Activated T-cell treated with anti-CD3 and anti-CD28 coated beads, Interleukin-2, amount 50 U/mL, for 72 hours (primary cell): Measurements from ENCODE around the gene C16orf90. TPM values are rescaled to one million over a fixed set of nuclear protein-coding genes. Genes with fewer than 3 reads are reported as not detected.
"Not testable (repeated sequence)": the region's sequence is repeated elsewhere in the genome, so short reads cannot be mapped to it uniquely, and the experiment has no call there.

ENCODE experiments used
- ATAC-seq, 2 donors: fragments of 150-1000 bp; cut with Tn5 transposase; replicated peaks in 1 of 2; 2 replicates each; pipeline ENCODE4 v1.10.0; 2021; ENCODE audit warnings: moderate library complexity in 2 of 2, mild to moderate bottlenecking in 1 of 2
- DNase-seq, 2 donors: peaks; one replicate each; pipeline ENCODE4 v3.0.0; 2021 to 2022; ENCODE audit warnings: mixed read lengths in 1 of 2
- H3K27ac Mint-ChIP-seq: one replicate; pipeline ENCODE4 v1.8.0; 2022; ENCODE audit warnings: mild to moderate bottlenecking, moderate library complexity, mixed read lengths
- H3K27me3 Mint-ChIP-seq: one replicate; pipeline ENCODE4 v1.8.0; 2022; ENCODE audit warnings: low read depth, mixed read lengths
- H3K36me3 Mint-ChIP-seq, 2 donors: one replicate each; pipeline ENCODE4 v1.8.0; 2022; ENCODE audit warnings: mixed read lengths in 2 of 2, mild to moderate bottlenecking in 1 of 2; ENCODE audit not compliant: insufficient read depth in 2 of 2
- H3K4me1 Mint-ChIP-seq: one replicate; pipeline ENCODE4 v1.8.0; 2022; ENCODE audit warnings: low read depth, mixed read lengths
- H3K4me3 Mint-ChIP-seq, 2 donors: one replicate each; pipeline ENCODE4 v1.8.0; 2022; ENCODE audit warnings: mild to moderate bottlenecking in 2 of 2, mixed read lengths in 2 of 2, moderate library complexity in 2 of 2
- H3K9me3 Mint-ChIP-seq, 2 donors: one replicate each; pipeline ENCODE4 v1.8.0; 2022; ENCODE audit warnings: mixed read lengths in 2 of 2
- total RNA-seq, 2 donors: library from RNA; stranded (reverse); gene quantifications; one replicate each; pipeline ENCODE4 v1.2.3, GENCODE V29; 2022

Gene C16orf90
- total RNA-seq: not detected

DNA sequence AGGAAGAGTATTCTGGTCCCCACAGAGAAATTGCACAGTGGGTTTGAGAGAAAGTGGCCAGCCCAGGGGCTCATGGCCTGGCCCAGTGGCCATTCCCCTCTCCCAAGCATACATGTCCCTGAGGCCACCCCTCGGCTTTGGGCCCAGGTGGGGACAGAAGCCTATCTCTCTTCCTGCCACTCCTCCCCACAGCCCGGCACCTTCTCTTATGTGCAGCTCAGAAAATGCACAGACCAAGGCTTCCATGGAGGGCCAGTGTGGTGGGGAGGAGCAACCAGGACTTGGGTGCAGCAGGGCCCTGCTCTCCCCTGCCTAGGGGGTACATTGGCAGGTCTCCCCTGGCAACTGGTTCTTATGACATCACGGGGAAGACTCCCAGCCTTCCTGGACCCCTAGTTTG is at the start of gene C16orf90:
Gene C16orf90, minus strand, starts transcription at position 314 of the 400 bp plus-strand sequence. Its CDS starts 68 bp downstream, at position 246.
- ATAC-seq (no peak), DNase-seq (no peak)
- Mint-ChIP-seq H3K9me3 (no peaks in the 10 kb centered on the region), H3K27me3 (no peaks in the 10 kb centered on the region), H3K4me3 (no peak within 1 kb of the TSS), H3K36me3 (peaks cover 0 to 3% of the 10 kb centered on the region in 2 donors), H3K27ac (no peak within 1 kb of the TSS), H3K4me1 (peaks cover 3% of the 10 kb centered on the region)

DNA sequence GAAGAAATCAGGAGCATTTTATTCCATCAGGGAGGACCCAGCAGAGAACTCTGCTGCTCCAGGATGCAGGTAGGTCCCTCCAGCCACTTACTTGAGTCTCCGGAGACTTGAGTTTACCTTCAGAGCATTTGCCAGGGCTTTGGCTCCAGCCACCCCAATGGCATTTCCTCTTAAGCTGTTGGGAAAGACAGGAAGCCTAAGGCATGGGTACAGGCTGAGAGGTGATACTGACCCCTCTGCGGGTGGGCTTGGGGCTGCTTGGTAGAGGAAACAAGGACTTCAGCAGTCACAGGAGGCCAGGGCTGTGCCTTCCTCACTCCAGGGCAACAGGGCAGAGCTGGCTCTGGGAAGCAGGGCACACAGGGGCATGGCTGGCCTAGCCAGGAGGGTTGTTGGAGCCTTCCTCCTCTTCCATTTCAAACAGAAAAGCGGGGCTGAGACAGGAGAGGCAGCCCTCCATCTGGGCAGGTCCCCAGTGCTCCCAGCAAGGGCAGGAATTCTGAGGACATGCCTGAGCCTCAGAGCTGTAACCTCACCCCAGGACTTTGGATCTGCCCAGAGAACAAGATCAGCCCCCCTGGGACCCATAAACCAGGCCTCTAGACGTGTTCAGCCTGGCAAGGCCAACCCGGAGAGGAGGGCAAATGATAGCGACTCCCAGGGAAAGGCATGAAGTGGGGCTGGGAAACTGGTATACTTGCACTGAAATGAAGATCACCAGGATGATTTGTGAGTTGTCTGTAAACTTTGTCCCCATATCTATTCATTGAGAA is 47.5 kb upstream of the C16orf90 start:
- Mint-ChIP-seq H3K4me1 (peaks cover 5% of the 10 kb centered on the region), H3K27ac (no peak overlapping the region), H3K4me3 (no peak overlapping the region), H3K27me3 (no peaks in the 10 kb centered on the region), H3K9me3 (no peaks in the 10 kb centered on the region), H3K36me3 (peaks cover 1 to 5% of the 10 kb centered on the region in 2 donors)
- ATAC-seq: no peak
- DNase-seq: no peak

GRCh38 chr16:3541527-3542155 is 46.4 kb upstream of the C16orf90 start:
- DNase-seq: no peak
- no peaks in the 10 kb centered on the region for H3K27me3 Mint-ChIP-seq
- H3K4me1 Mint-ChIP-seq: no peaks in the 10 kb centered on the region
- ATAC-seq: no peak
- H3K36me3 Mint-ChIP-seq: peaks cover 0 to 5% of the 10 kb centered on the region in 2 donors
- H3K4me3 Mint-ChIP-seq: no peak overlapping the region
- H3K27ac Mint-ChIP-seq: no peak overlapping the region
- no peaks in the 10 kb centered on the region for H3K9me3 Mint-ChIP-seq

DNA sequence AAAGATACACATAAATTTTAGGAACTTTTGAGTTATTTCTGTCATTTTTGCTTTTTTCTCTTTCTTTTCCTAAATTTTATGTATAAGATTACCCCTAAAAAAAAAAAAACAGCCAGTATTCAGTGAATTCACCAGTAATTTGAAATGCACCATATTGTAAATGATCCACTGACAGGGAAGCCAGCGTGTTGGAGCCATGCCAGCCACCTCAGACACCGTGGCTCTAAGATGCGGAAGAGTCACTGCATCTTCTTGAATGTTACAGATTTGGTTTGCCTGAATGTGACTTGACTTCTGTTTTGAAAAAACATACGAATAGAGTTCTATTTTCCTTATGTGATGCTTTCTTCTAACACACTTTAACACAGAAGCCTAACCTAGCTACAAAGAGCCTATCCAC is 42.9 kb upstream of the C16orf90 start:
- H3K9me3 Mint-ChIP-seq: no peaks in the 10 kb centered on the region
- H3K36me3 Mint-ChIP-seq: no peaks in the 10 kb centered on the region
- ATAC-seq: no peak

DNA sequence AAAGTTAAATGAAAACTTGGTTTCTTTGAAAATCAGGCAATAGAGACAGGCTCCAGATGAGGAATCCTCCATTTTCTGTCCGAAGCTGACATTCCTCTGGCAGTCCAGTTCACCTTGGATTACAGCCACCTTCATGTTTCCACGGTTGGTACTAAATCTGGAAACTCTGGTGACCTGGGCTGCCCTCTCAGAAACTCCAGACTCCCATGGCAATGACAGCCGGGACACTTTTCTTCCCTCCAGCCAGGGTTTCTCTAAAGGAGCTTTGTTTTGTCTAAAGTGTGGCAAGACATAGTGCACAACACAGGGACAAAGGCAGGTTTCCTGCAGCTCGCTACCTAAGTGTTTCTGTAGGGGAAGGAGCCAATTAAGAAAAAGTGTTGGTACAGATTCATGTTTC is 41.6 kb upstream of the C16orf90 start:
- H3K27me3 Mint-ChIP-seq: no peaks in the 10 kb centered on the region
- H3K4me1 Mint-ChIP-seq: no peaks in the 10 kb centered on the region
- no peak overlapping the region for H3K4me3 Mint-ChIP-seq
- no peaks in the 10 kb centered on the region for H3K9me3 Mint-ChIP-seq
- no peak for ATAC-seq
- DNase-seq: no peak
- peaks cover 0 to 5% of the 10 kb centered on the region in 2 donors for H3K36me3 Mint-ChIP-seq
- peak overlapping the region; percentile 61 for H3K27ac Mint-ChIP-seq

More for the DNA sequence above, 42.9 kb upstream of the C16orf90 start:
- DNase-seq: no peak
- Mint-ChIP-seq H3K27me3 (no peaks in the 10 kb centered on the region), H3K4me3 (no peak overlapping the region), H3K4me1 (no peaks in the 10 kb centered on the region), H3K27ac (no peak overlapping the region)

GRCh38 chr16:3536271-3536731 is 41.0 kb upstream of the C16orf90 start:
- no peaks in the 10 kb centered on the region for H3K9me3 Mint-ChIP-seq
- no peak for ATAC-seq
- H3K36me3 Mint-ChIP-seq: peaks cover 0 to 5% of the 10 kb centered on the region in 2 donors
- H3K27ac Mint-ChIP-seq: no peak overlapping the region
- no peak for DNase-seq
- no peaks in the 10 kb centered on the region for H3K27me3 Mint-ChIP-seq
- H3K4me3 Mint-ChIP-seq: no peak overlapping the region
- no peaks in the 10 kb centered on the region for H3K4me1 Mint-ChIP-seq

DNA sequence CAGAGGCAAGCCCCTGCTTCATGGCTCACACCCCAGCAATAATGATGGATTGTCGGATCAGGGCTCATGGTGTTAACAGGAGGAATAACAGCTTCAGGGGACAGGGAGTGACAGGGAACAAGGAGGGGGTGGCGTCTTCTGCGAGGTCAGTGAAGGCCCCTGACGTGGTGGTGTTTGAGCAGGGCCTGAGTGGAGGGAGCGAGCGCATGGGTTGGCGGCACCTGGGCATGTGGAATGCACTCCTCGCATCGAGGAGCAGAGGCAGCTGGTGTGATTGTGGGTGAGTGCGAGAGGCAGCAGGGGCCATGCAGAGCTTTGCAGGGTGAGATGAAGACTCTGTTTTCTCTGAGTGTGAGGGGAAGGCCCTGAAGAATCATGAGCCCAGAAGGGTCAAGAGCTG is 38.8 kb upstream of the C16orf90 start:
- ATAC-seq (no peak), DNase-seq (no peak)
- H3K36me3 Mint-ChIP-seq: peaks cover 0 to 5% of the 10 kb centered on the region in 2 donors
- H3K9me3 Mint-ChIP-seq: no peaks in the 10 kb centered on the region
- H3K4me3 Mint-ChIP-seq: no peak overlapping the region
- H3K27me3 Mint-ChIP-seq: no peaks in the 10 kb centered on the region
- H3K27ac Mint-ChIP-seq: peak overlapping the region; percentile 34
- H3K4me1 Mint-ChIP-seq: no peaks in the 10 kb centered on the region

DNA sequence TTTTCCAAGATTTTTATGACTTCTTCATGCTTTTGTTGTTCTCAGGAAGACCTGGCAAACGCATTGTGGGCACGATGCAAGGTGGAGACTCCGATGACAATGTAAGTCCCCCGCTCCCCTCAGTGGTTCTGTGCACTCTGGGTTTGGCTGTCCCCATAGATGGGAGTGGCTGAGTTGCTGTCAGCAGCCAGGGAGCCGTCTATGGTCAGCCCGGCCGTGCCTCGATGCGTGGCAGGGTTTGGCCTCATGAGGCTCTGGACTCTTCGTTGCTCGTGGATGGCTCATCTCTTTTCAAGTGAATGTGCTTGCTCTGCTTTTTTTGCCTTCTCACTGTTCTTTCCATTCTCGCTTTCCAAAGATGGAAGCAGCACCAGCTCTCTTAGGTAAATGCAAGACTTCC is 37.5 kb upstream of the C16orf90 start:
- Mint-ChIP-seq H3K4me3 (no peak overlapping the region), H3K4me1 (peaks cover 4% of the 10 kb centered on the region), H3K27me3 (no peaks in the 10 kb centered on the region), H3K36me3 (peaks cover 0 to 6% of the 10 kb centered on the region in 2 donors), H3K9me3 (no peaks in the 10 kb centered on the region), H3K27ac (peak overlapping the region; percentile 39)
- no peak for ATAC-seq
- DNase-seq: no peak

- Mint-ChIP-seq H3K27me3 (no peaks in the 10 kb centered on the region), H3K4me3 (no peak overlapping the region), H3K36me3 (peaks cover 0 to 6% of the 10 kb centered on the region in 2 donors), H3K27ac (no peak overlapping the region), H3K4me1 (peaks cover 10% of the 10 kb centered on the region), H3K9me3 (no peaks in the 10 kb centered on the region)
- no peak for DNase-seq
- ATAC-seq: peak in 1 of 2 donors; percentile 34
These were observed 35.2 kb upstream of the C16orf90 start for GRCh38 chr16:3530371-3530914.

- no peak overlapping the region for H3K27ac Mint-ChIP-seq
- H3K4me1 Mint-ChIP-seq: peaks cover 10% of the 10 kb centered on the region
- H3K9me3 Mint-ChIP-seq: no peaks in the 10 kb centered on the region
- H3K27me3 Mint-ChIP-seq: no peaks in the 10 kb centered on the region
- DNase-seq: no peak
- H3K4me3 Mint-ChIP-seq: no peak overlapping the region
- peaks cover 0 to 6% of the 10 kb centered on the region in 2 donors for H3K36me3 Mint-ChIP-seq
- peak in 1 of 2 donors; percentile 53 for ATAC-seq
These were observed 33.9 kb upstream of the C16orf90 start for GRCh38 chr16:3529175-3529574.

GRCh38 chr16:3528406-3528805 is 33.1 kb upstream of the C16orf90 start:
- Mint-ChIP-seq H3K27ac (no peak overlapping the region), H3K4me3 (no peak overlapping the region), H3K36me3 (peaks cover 0 to 8% of the 10 kb centered on the region in 2 donors), H3K9me3 (no peaks in the 10 kb centered on the region), H3K4me1 (peaks cover 10% of the 10 kb centered on the region), H3K27me3 (no peaks in the 10 kb centered on the region)
- no peak for DNase-seq
- ATAC-seq: peak in 1 of 2 donors; percentile 56

- H3K27ac Mint-ChIP-seq: peak overlapping the region; percentile 40
- H3K9me3 Mint-ChIP-seq, H3K36me3 Mint-ChIP-seq, H3K4me1 Mint-ChIP-seq, H3K27me3 Mint-ChIP-seq, H3K4me3 Mint-ChIP-seq, ATAC-seq: not testable (repeated sequence)
- DNase-seq: peak; percentile 64 to 72
These were observed 32.0 kb upstream of the C16orf90 start for GRCh38 chr16:3527216-3527829.

- H3K4me1 Mint-ChIP-seq: peaks cover 10% of the 10 kb centered on the region
- H3K27me3 Mint-ChIP-seq: no peaks in the 10 kb centered on the region
- no peak overlapping the region for H3K4me3 Mint-ChIP-seq
- DNase-seq (no peak), ATAC-seq (no peak)
- H3K36me3 Mint-ChIP-seq: peaks cover 0 to 5% of the 10 kb centered on the region in 2 donors
- H3K9me3 Mint-ChIP-seq: no peaks in the 10 kb centered on the region
- no peak overlapping the region for H3K27ac Mint-ChIP-seq
These were observed 30.7 kb upstream of the C16orf90 start for GRCh38 chr16:3525951-3526350.
